IMR-90 (cell line): ENCODE results near the gene RAF1. TPM values are rescaled to one million over a fixed set of nuclear protein-coding genes. Genes with fewer than 3 reads are reported as not detected.

Source experiments
- ATAC-seq: fragments of 200-7000 bp; cut with Tn5 transposase; 2 replicates; pipeline ENCODE4 v1.9.1; 2020; ENCODE audit warnings: low read depth, mild to moderate bottlenecking, moderate library complexity
- BruUV-seq: library from RNA; stranded (reverse); fragments of 400-500 nt; replicated peaks from 2 replicates; lab custom pipeline; 2021; lab: Mats Ljungman, UMichigan
- CTCF ChIA-PET: fragments of 300-600 bp; formaldehyde crosslinking; extraction: SDS; loops from one replicate; lab custom pipeline; 2021; ENCODE audit warnings: antibody characterized with exemption; lab: Yijun Ruan, JAX
- POLR2A ChIA-PET: fragments of 300-600 bp; sonication (Branson Sonifier 250); formaldehyde crosslinking; loops from one replicate; lab custom pipeline; 2022; ENCODE audit warnings: antibody characterized with exemption; ENCODE audit not compliant: unreplicated experiment; lab: Charles Lee
- DNase-seq: peaks from one replicate; pipeline ENCODE4 v3.0.0; 2013
- H2AFZ ChIP-seq: replicated peaks from 2 replicates; pipeline ENCODE3; 2013; ENCODE audit warnings: low read length, mild to moderate bottlenecking; ENCODE audit not compliant: poor library complexity
- H2AK5ac ChIP-seq: 2 replicates; pipeline ENCODE4 v1.6.1; 2013; ENCODE audit warnings: low read depth, low read length, inconsistent platforms
- H2AK9ac ChIP-seq: replicated peaks from 2 replicates; pipeline ENCODE3; 2013; ENCODE audit warnings: mild to moderate bottlenecking, low read depth, low read length, moderate library complexity; ENCODE audit not compliant: poor library complexity
- H2BK120ac ChIP-seq: 2 replicates; pipeline ENCODE4 v1.6.1; 2013; ENCODE audit warnings: low read depth, low read length, inconsistent platforms
- H2BK15ac ChIP-seq: 3 replicates; pipeline ENCODE4 v1.6.1; 2013; ENCODE audit warnings: low read depth, low read length, inconsistent platforms
- H2BK20ac ChIP-seq: 2 replicates; pipeline ENCODE4 v1.6.1; 2013; ENCODE audit warnings: low read depth, mild to moderate bottlenecking, inconsistent platforms, low read length, moderate library complexity
- H2BK5ac ChIP-seq: 2 replicates; pipeline ENCODE4 v1.6.1; 2013; ENCODE audit warnings: mild to moderate bottlenecking, low read depth, low read length, inconsistent platforms; ENCODE audit not compliant: poor library complexity, severe bottlenecking
- H3K14ac ChIP-seq: replicated peaks from 2 replicates; pipeline ENCODE4 v1.6.1; 2013; ENCODE audit warnings: low read depth, low read length, inconsistent platforms
- H3K18ac ChIP-seq: 2 replicates; pipeline ENCODE4 v1.6.1; 2013; ENCODE audit warnings: low read depth, low read length, control low read depth
- H3K23ac ChIP-seq: 2 replicates; pipeline ENCODE4 v1.6.1; 2013; ENCODE audit warnings: low read depth, low read length, inconsistent platforms
- H3K27ac ChIP-seq: 2 replicates; pipeline ENCODE4 v1.5.1; 2013; ENCODE audit warnings: mild to moderate bottlenecking, control low read depth, low read length; ENCODE audit not compliant: insufficient read depth
- H3K27me3 ChIP-seq: 2 replicates; pipeline ENCODE4 v1.6.1; 2013; ENCODE audit warnings: low read length; ENCODE audit not compliant: control insufficient read depth, insufficient read depth
- H3K36me3 ChIP-seq: 2 replicates; pipeline ENCODE4 v1.6.1; 2013; ENCODE audit warnings: low read length, mixed read lengths; ENCODE audit not compliant: control insufficient read depth, insufficient read depth
- H3K4ac ChIP-seq: 2 replicates; pipeline ENCODE4 v1.6.1; 2013; ENCODE audit warnings: low read depth, low read length, inconsistent platforms
- H3K4me1 ChIP-seq: 2 replicates; pipeline ENCODE4 v1.6.1; 2013; ENCODE audit warnings: low read length, mixed read lengths; ENCODE audit not compliant: control insufficient read depth, insufficient read depth
- H3K4me2 ChIP-seq: 2 replicates; pipeline ENCODE4 v1.6.1; 2013; ENCODE audit warnings: low read depth, mild to moderate bottlenecking, control low read depth, low read length, moderate library complexity
- H3K4me3 ChIP-seq: 2 replicates; pipeline ENCODE4 v1.5.1; 2013; ENCODE audit warnings: low read depth, mild to moderate bottlenecking, control low read depth, low read length, moderate library complexity; ENCODE audit not compliant: insufficient read depth
- H3K56ac ChIP-seq: 2 replicates; pipeline ENCODE4 v1.6.1; 2013; ENCODE audit warnings: low read length, inconsistent platforms; ENCODE audit not compliant: insufficient read depth; ENCODE audit errors: extremely low read depth
- H3K79me1 ChIP-seq, 2 experiments: 2 replicates each; pipeline ENCODE4 v1.6.1; 2013; ENCODE audit warnings: low read length in 2 of 2, inconsistent platforms in 1 of 2, low read depth in 1 of 2
- H3K9ac ChIP-seq: 2 replicates; pipeline ENCODE4 v1.6.1; 2013; ENCODE audit warnings: low read depth, low read length, control low read depth
- H3K9me1 ChIP-seq: 2 replicates; pipeline ENCODE4 v1.6.1; 2013; ENCODE audit warnings: low read length, inconsistent platforms; ENCODE audit not compliant: insufficient read depth
- H3K9me3 ChIP-seq: 2 replicates; pipeline ENCODE4 v1.6.1; 2013; ENCODE audit warnings: low read length; ENCODE audit not compliant: control insufficient read depth, insufficient read depth
- H4K20me1 ChIP-seq: 2 replicates; pipeline ENCODE4 v1.6.1; 2013; ENCODE audit warnings: low read length, inconsistent platforms; ENCODE audit not compliant: insufficient read depth
- H4K5ac ChIP-seq: 2 replicates; pipeline ENCODE4 v1.6.1; 2013; ENCODE audit warnings: mild to moderate bottlenecking, low read depth, low read length, control low read depth
- H4K8ac ChIP-seq, 2 experiments: 2 replicates each; pipeline ENCODE4 v1.6.1; 2013; ENCODE audit warnings: low read depth in 2 of 2, low read length in 2 of 2, control low read depth in 1 of 2, inconsistent platforms in 1 of 2
- H4K91ac ChIP-seq: 2 replicates; pipeline ENCODE4 v1.6.1; 2013; ENCODE audit warnings: low read depth, low read length, inconsistent platforms; ENCODE audit not compliant: insufficient read depth
- ELK1 ChIP-seq: fragments of 150-350 bp; IDR thresholded peaks from 2 replicates; pipeline ENCODE4 v1.6.1; 2016; ENCODE audit warnings: low read depth, mild to moderate bottlenecking, low read length, moderate library complexity, borderline replicate concordance
- WGBS, 2 experiments: methylation state at CpG; one replicate each; pipeline versions ENCODE4 v1.1.5 to v1.1.7; 2013; ENCODE audit warnings: missing lambda C conversion rate in 2 of 2; ENCODE audit not compliant: insufficient read length in 1 of 2; ENCODE audit errors: extremely low coverage in 2 of 2; 5-methylcytosine and 5-hydroxymethylcytosine counted together
- dilution Hi-C: fragments of 300-500 bp; cut with HindIII; formaldehyde crosslinking; loops from one replicate; pipeline ENCODE4 v1.14.3; 2018; ENCODE audit warnings: low sequenced_read_pairs; ENCODE audit not compliant: unreplicated experiment
- in situ Hi-C: fragments of 300-500 bp; cut with MboI; formaldehyde crosslinking; loops from 3 replicates; pipeline ENCODE4 v1.14.3; 2019; ENCODE audit warnings: low sequenced_read_pairs, inconsistent platforms, mixed read lengths
- intact Hi-C: fragments of 100-400 bp; cut with micrococcal nuclease; formaldehyde crosslinking; loops from 2 replicates; pipeline ENCODE4 v1.10.0; 2022
- polyA plus RNA-seq, 3 experiments: library from polyadenylated mRNA; depleted of rRNA; stranded (reverse); fragments of >200 nt; gene quantifications; 2 replicates each; pipeline ENCODE4 v1.2.3, GENCODE V29; 2012; ENCODE audit warnings: low replicate concordance in 1 of 3
- total RNA-seq: library from RNA; depleted of rRNA; stranded (reverse); fragments of >200 nt; gene quantifications from 2 replicates; pipeline ENCODE4 v1.2.3, GENCODE V29; 2012

RAF1 gene
- total and polyA plus RNA-seq, 2 of the 4 experiments (the other 2 are of a cell fraction), result 115 to 151 TPM

GRCh38 chr3:12544652-12545472 lies 119.1 kb downstream of the RAF1 start:
- Histone ChIP-seq H3K27ac (no peak overlapping the region), H3K4ac (no peak overlapping the region), H2AK9ac (no peak overlapping the region), H4K5ac (no peak overlapping the region), H3K27me3 (no peaks in the 10 kb centered on the region), H2AFZ (no peak overlapping the region), H3K18ac (no peak overlapping the region), H3K9me1 (no peaks in the 10 kb centered on the region), H3K23ac (no peak overlapping the region), H3K4me2 (no peak overlapping the region), H2BK5ac (no peak overlapping the region), H4K91ac (no peak overlapping the region), H3K9me3 (no peaks in the 10 kb centered on the region), H3K36me3 (peaks cover 1% of the 10 kb centered on the region; the same call in 1 of the 2 replicates), H3K9ac (no peak overlapping the region), H2AK5ac (no peak overlapping the region), H2BK120ac (no peak overlapping the region), H3K56ac (no peak overlapping the region), H4K20me1 (no peaks in the 10 kb centered on the region), H2BK15ac (no peak overlapping the region), H3K79me1 (no peaks in the 10 kb centered on the region), H3K4me1 (no peaks in the 10 kb centered on the region), H2BK20ac (no peak overlapping the region), H3K14ac (no peak overlapping the region), H4K8ac (no peak overlapping the region), H3K4me3 (no peak overlapping the region)
- ATAC-seq (no peak), DNase-seq (no peak)
- WGBS, 2 experiments, result no CpG with 5 or more reads among the region's 11 CpGs
- in situ Hi-C loops, result no loop called here
- POLR2A ChIA-PET, result no interaction called here
- dilution Hi-C loops, result no loop called here
- intact Hi-C loops, result no loop called here
- CTCF ChIA-PET, result interaction anchor here (1.3 kb wide), 1 partner anchor 50 kb away, joined by 4 read pairs; no protein-coding TSS in a partner anchor
- no TSS peak for BruUV-seq
- no peak for TF ChIP-seq ELK1
